A549 (cell line): ENCODE measurements around the gene ESPN.

Experiments used
- ATOH8 ChIP-seq: fragments of 250-450 bp; sonication (Bioruptor Pico); IDR thresholded peaks from 2 replicates; pipeline ENCODE4 v1.5.0; 2020; ENCODE audit warnings: low read depth, mild to moderate bottlenecking, moderate library complexity
- CHD2 ChIP-seq: fragments of 150-350 bp; IDR thresholded peaks from 2 replicates; pipeline ENCODE4 v1.6.1; 2014; ENCODE audit warnings: low read length; ENCODE audit not compliant: partially characterized antibody
- CTCF ChIP-seq: fragments of >200 bp; sonication (Bioruptor Twin); formaldehyde crosslinking; IDR thresholded peaks from 3 replicates; pipeline ENCODE4 v1.5.1; 2016
- EP300 ChIP-seq, 2 experiments: fragments of >200 bp; sonication (Bioruptor Twin); formaldehyde crosslinking; IDR thresholded peaks; 2 replicates in 1 of 2; 3 replicates in 1 of 2; pipeline ENCODE4 v1.6.1; 2016 to 2017
- ESRRA ChIP-seq: fragments of 150-350 bp; IDR thresholded peaks from 2 replicates; pipeline ENCODE4 v1.6.1; 2014; ENCODE audit warnings: mild to moderate bottlenecking, low read length, borderline replicate concordance
- JUNB ChIP-seq: fragments of >200 bp; sonication (Bioruptor Twin); formaldehyde crosslinking; IDR thresholded peaks from 2 replicates; pipeline ENCODE4 v1.6.1; 2016
- MAX ChIP-seq: IDR thresholded peaks from 2 replicates; pipeline ENCODE4 v1.6.1; 2012
- MYC ChIP-seq: IDR thresholded peaks from 2 replicates; pipeline ENCODE4 v1.6.1; 2012; ENCODE audit warnings: mild to moderate bottlenecking, inconsistent platforms, low read length, improper control_type of control experiment, borderline replicate concordance
- POLR2A ChIP-seq: IDR thresholded peaks from 2 replicates; pipeline ENCODE4 v1.6.1; 2012; ENCODE audit warnings: mild to moderate bottlenecking, low read length
- RAD21 ChIP-seq, 2 experiments: fragments of >200 bp in 1 of 2; sonication (Bioruptor Twin) in 1 of 2; formaldehyde crosslinking in 1 of 2; IDR thresholded peaks in 1 of 2; conservative IDR thresholded peaks in 1 of 2; 2 replicates in 1 of 2; 3 replicates in 1 of 2; pipeline ENCODE4 v1.6.1; 2012 to 2018; ENCODE audit warnings: inconsistent platforms in 1 of 2
- SMC3 ChIP-seq: fragments of >200 bp; sonication (Bioruptor Twin); formaldehyde crosslinking; IDR thresholded peaks from 3 replicates; pipeline ENCODE4 v1.6.1; 2018; ENCODE audit warnings: inconsistent platforms

- TF ChIP-seq RAD21 (conservative IDR thresholded peaks at IDR 0.05 in 1 of 2, IDR thresholded peaks at IDR 0.05 in 1 of 2) (no peak), POLR2A (no peak), EP300 (IDR thresholded peaks at IDR 0.05) (no peak), JUNB (no peak), MAX (no peak), CTCF (no peak), ESRRA (no peak), SMC3 (no peak), ATOH8 (CRISPR knock-in tag) (no peak), CHD2 (no peak), MYC (no peak)
Observed at GRCh38 chr1:6424619-6425593, at the start of gene ESPN.
